ENCODE data around the gene IFT22. TPM values are rescaled to one million over a fixed set of nuclear protein-coding genes. Genes with fewer than 3 reads are reported as not detected.

The IFT22 gene
- total RNA-seq (2022; extraction: Qiagen RNA extraction) = 48.2 to 53.5 TPM (median 52.8 TPM) in 5 replicates

DNA sequence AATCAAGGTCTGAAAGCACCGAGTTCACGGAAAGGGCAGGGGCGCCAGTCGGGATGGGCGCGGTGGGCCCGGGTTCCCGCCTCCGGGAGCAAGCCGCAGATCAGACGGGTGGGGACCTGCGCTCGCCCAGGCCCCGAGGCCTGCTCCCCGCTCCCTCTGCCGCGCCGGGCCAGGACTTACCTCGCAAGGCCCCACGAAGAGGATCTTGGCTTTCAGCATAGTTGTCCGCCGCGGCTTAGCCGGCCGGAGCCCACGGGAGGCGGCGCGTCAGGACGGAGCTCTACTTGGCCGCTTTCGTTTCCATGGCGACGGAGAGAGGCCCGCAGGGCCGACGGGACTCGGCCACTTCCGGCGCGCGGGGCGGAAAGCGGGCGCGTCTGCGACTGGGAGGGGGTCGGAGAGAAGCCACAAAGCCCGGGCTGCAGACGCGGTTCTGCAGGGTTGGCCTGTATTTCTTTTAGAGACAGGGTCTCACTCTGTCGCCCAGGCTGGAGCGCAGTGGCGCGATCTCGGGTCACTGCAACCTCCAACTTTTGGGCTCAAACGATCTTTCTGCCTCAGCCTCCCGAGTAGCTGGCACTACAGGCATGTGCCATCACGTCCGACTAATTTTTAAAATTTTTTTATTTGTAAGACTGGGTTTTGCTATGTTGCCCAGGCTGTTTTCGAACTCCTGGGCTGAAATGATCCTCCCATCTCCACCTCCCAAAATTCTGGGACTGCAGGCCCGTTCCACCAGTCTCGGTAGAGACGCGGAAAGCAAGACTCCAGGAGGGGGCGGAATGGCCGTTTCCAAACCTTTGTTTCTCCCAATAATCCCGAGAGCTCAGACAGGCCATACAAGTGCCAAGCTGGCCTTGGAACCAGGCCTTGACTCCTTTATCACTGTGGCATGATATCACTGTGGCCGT, at the start of gene IFT22:
Gene IFT22, minus strand, starts transcription at position 322 of the 911 bp plus-strand sequence. Its CDS starts 103 bp downstream, at position 219.

DNA sequence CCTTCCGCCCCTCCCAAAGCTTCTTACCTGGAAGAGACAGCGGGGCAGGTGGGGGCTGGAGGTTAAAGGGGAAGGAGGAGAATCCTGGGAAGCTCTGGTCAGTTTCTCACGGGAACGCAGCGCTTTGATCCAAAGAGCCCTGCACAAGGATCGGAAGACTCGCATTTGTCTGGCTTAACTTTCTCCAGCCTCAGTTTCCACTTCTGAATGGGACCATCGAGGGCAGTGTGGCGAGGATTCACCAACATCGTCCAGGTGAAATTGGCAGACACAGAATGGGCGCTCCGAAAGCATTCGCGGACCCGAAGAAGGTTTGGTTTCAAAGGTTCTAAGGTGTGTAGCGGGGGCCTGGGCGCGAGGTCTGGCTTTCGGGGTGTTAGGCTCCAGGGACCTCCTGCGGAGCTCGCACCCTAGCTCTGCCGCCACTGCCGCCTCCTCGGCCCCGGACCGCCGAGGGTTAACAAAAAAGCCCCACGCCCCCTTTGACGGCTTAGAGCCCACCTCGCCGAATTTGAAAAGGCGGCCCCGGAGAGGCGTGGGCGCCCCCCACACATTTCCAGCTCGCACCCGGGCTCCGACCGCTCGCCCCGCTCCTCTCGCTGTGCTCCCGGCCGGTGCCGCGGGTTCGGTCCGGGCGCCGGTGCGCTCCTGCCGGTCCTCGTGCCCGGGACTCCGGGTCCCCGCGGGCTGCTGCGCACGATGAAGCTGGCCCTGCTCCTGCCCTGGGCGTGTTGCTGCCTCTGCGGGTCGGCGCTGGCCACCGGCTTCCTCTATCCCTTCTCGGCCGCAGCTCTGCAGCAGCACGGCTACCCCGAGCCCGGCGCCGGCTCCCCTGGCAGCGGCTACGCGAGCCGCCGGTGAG, 41.0 kb upstream of the IFT22 start, which contains the start of gene COL26A1:
Gene COL26A1, plus strand, starts transcription at position 542 of the 862 bp plus-strand sequence. Its CDS starts 158 bp downstream, at position 700.

Other genes with a start within 250 kb of the IFT22 start
- gene TRIM56, start 236.3 kb downstream of the IFT22 start, total RNA-seq (2022; extraction: Qiagen RNA extraction) = 12.4 to 15.5 TPM (median 13.1 TPM) in 5 replicates
- gene SERPINE1, start 194.7 kb downstream of the IFT22 start, total RNA-seq (2022; extraction: Qiagen RNA extraction) = 1,708 to 2,057 TPM (median 1,848 TPM) in 5 replicates
- 146 to 161 TPM (median 152 TPM) in 5 replicates for gene AP1S1, start 167.3 kb downstream of the IFT22 start, total RNA-seq (2022; extraction: Qiagen RNA extraction)
- 11.1 to 31.9 TPM (median 20.1 TPM) in 5 replicates for gene VGF, start 156.2 kb downstream of the IFT22 start, total RNA-seq (2022; extraction: Qiagen RNA extraction)
- gene NAT16, start 141.5 kb downstream of the IFT22 start, total RNA-seq (2022; extraction: Qiagen RNA extraction) = 0.13 to 0.19 TPM (median 0.15 TPM) in 5 replicates
- gene MOGAT3, start 120.8 kb downstream of the IFT22 start, total RNA-seq (2022; extraction: Qiagen RNA extraction) = not detected in 5 replicates
- 68.9 to 89.2 TPM (median 82.6 TPM) in 5 replicates for gene PLOD3, start 104.2 kb downstream of the IFT22 start, total RNA-seq (2022; extraction: Qiagen RNA extraction)
- 69.7 to 103 TPM (median 87.4 TPM) in 5 replicates for gene ZNHIT1, start 103.6 kb downstream of the IFT22 start, total RNA-seq (2022; extraction: Qiagen RNA extraction)
- 7.0 to 12.8 TPM (median 10.9 TPM) in 5 replicates for gene CLDN15, start 84.0 kb downstream of the IFT22 start, total RNA-seq (2022; extraction: Qiagen RNA extraction)
- gene FIS1, start 76.7 kb downstream of the IFT22 start, total RNA-seq (2022; extraction: Qiagen RNA extraction) = 129 to 149 TPM (median 142 TPM) in 5 replicates
- 0.44 to 0.74 TPM (median 0.52 TPM) in 5 replicates for gene COL26A1, start 41.1 kb upstream of the IFT22 start, total RNA-seq (2022; extraction: Qiagen RNA extraction)

All from A549 treated with AZD2906 at 1 μM for 4 hours (cell line).